ENCODE results near the gene DOHH.

DNA sequence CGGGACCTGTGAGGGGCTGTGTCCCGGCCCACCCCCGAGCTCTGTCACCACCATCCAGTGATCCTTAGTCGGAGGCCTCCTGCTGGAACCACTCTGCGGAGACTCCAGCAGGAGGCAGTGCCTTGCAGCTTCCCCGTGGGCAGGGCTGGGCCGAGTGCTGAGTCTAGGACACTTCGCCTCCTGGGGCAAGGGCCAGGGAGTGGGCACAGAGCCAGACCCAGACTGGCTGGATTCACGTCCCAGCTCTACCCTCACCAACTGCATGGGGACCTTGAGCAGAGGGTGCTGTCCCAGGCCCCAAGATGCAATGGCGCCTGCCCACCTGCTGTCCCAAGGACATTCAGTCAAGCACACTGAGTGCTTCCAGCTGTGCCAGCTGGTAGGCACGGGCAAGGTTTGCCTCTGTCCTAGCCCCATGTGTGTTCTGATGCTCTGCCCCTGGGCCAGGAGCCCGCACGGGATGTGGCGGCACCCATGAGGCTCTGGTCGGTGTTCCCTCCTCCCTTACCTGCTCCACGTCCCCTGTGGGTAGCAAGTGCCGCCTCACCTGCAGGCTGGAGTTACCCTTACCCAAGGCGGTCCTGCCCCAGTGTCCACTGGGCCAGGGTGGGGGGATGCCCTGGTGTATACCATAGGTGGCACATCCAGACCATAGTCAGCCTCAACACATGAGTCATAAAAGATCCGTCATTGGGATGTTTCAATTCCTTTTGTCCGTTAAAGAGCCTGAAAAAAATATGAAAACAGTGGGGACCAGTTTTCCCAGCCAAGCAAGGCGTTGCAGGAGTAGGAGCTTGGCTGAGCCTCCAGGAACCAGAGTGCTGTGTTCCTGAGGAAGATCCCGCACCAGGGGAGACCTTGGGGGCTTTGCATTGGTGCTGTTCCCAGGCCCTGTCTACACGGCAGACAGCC, 13.0 kb upstream of the DOHH start:
- TF ChIP-seq, protein P1, sequence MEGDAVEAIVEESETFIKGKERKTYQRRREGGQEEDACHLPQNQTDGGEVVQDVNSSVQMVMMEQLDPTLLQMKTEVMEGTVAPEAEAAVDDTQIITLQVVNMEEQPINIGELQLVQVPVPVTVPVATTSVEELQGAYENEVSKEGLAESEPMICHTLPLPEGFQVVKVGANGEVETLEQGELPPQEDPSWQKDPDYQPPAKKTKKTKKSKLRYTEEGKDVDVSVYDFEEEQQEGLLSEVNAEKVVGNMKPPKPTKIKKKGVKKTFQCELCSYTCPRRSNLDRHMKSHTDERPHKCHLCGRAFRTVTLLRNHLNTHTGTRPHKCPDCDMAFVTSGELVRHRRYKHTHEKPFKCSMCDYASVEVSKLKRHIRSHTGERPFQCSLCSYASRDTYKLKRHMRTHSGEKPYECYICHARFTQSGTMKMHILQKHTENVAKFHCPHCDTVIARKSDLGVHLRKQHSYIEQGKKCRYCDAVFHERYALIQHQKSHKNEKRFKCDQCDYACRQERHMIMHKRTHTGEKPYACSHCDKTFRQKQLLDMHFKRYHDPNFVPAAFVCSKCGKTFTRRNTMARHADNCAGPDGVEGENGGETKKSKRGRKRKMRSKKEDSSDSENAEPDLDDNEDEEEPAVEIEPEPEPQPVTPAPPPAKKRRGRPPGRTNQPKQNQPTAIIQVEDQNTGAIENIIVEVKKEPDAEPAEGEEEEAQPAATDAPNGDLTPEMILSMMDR (IDR thresholded peaks at IDR 0.05 in 4 of 5, conservative IDR thresholded peaks at IDR 0.05 in 1 of 5), result no peak
- no peak for TF ChIP-seq POLR2A (IDR thresholded peaks at IDR 0.05)

Data from gastrocnemius medialis (tissue), 4 donors.